ENCODE data around the gene TH.

The TH gene

DNA sequence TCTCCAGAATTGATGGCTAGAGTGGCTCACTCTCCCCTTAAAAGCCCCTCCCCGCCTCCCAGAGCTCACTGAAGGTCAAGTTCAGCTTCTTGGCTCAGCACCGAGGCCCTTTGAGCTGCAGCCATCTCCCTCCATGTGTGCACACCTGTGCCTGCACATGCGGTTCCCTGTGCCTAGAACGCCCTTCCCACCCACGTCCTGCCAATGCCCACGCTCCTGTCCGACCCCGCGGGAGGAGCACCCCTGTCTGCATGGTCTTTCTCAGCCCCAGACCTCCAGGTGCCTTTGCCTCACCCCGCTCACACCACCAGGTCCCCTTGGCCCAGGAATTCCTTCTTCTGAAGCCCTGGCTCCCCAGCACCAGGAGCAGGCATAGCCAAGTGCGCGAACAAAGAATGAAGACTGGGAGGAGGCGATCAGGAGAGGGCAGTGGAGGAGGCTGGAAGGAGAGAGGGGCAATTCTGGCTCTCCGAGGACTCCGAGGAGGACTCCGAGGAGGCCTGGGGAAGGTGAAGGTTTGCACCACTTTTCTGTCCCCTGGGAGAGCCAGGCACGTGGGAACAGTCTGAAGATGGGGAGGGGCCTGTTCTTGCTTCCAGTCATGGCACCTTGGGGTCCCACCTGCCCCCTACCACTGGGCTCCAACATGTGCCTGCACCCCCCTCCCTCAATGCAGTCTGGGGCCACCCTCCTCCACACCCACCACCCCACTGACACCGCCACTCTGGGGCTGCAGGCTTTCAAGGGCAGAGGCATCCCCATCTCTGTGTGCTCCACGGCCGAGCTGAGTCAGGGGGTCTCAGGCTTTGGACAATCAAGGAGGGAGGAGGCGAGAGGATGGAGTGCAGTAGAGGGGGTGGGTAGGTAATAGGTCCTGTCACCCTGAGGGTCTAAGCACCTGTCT is 50.1 kb downstream of the TH start:
- TF ChIP-seq, protein P1, sequence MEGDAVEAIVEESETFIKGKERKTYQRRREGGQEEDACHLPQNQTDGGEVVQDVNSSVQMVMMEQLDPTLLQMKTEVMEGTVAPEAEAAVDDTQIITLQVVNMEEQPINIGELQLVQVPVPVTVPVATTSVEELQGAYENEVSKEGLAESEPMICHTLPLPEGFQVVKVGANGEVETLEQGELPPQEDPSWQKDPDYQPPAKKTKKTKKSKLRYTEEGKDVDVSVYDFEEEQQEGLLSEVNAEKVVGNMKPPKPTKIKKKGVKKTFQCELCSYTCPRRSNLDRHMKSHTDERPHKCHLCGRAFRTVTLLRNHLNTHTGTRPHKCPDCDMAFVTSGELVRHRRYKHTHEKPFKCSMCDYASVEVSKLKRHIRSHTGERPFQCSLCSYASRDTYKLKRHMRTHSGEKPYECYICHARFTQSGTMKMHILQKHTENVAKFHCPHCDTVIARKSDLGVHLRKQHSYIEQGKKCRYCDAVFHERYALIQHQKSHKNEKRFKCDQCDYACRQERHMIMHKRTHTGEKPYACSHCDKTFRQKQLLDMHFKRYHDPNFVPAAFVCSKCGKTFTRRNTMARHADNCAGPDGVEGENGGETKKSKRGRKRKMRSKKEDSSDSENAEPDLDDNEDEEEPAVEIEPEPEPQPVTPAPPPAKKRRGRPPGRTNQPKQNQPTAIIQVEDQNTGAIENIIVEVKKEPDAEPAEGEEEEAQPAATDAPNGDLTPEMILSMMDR (IDR thresholded peaks at IDR 0.05; ENCODE audit: low read depth, low read length, missing control alignments): no peak
- no peak overlapping the region for H3K4me3 ChIP-seq (ENCODE audit: low read depth, low read length)
- DNase-seq (ENCODE audit: low read depth): no peak
- in situ Hi-C loops (cut with HindIII; ENCODE audit: low sequenced_read_pairs): no loop called here

DNA sequence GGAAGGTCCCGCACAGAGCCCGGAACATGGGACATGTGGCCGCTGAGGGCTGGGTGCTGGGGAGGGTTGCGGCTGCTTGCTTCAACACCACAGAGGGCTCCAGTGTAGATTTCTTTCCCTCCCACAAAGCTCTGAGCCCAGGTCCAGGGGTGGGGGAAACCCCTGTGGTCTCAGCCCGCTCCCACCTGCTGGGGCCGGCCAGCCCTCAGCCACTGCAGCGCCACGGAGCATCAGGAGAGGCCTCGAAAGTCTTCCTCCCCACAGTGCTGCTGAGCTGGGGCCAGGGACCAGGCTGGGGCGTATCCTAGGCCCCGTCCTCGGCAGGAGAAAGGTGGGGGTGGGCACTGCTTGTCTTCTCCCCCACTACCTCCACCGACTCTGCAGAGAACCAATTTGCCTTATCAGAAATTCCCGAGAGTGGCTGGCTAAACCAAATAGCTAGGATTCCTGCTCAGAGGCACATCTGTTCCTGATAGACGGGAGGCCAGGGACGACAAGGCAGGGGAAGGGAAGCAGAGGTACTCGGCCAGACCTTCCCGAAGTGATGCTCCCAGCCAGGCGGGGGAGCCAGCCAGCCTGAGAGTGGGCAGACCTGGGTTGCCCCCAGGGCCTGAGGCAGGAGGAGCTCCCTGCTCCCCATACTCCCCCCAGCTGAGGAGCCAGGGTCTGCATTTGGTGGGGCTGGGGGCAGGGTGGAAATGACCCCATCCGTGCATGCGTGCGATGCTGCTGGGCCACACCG is 51.1 kb downstream of the TH start:
- H3K4me3 ChIP-seq (ENCODE audit: low read depth, low read length): no peak overlapping the region
- in situ Hi-C loops (cut with HindIII; ENCODE audit: low sequenced_read_pairs): no loop called here
- TF ChIP-seq, protein P1 (IDR thresholded peaks at IDR 0.05; ENCODE audit: low read depth, low read length, missing control alignments): no peak
- DNase-seq (ENCODE audit: low read depth): no peak

DNA sequence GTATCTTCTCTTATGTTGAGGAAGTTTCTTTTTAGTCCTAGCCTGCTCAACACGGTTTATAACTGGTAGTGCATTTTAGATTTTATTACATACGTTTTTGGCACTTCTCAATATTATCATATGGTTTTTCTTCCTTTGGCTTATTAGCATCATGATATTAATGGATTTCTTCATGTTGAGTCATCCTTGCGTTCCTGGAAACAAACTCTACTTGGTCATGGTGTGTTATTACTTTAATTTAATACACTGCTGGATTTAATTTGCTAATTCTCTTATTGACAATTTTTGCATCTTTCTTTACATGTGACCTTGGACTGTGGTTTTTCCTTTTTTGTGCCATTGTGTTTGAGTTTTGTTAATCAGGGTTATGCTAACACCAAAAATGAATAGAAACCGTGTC is 52.9 kb downstream of the TH start:
- TF ChIP-seq, protein P1 (IDR thresholded peaks at IDR 0.05; ENCODE audit: low read depth, low read length, missing control alignments): no peak
- in situ Hi-C loops (cut with HindIII; ENCODE audit: low sequenced_read_pairs): no loop called here
- H3K4me3 ChIP-seq (ENCODE audit: low read depth, low read length): no peak overlapping the region
- no peak for DNase-seq (ENCODE audit: low read depth)

DNA sequence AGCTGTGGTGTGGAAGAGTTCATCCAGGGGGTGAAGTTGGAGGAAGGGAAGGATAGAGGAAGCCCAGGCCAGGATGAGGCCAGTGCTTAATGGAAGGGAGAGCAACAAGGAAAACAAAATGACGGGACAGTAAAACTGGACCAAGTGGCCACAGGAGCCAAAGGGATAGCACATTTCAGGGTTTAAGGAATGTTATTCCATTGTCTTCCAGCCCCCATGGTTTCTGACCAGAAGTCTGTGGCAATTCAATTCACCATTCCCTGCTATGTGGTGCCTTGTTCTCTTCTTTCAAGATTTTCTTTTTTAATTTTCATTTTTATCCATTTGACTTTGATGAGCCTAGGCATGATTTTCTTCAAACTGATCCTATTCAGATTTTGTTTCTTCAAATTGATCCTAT is 54.9 kb downstream of the TH start:
- DNase-seq (ENCODE audit: low read depth): no peak
- no peak overlapping the region for H3K4me3 ChIP-seq (ENCODE audit: low read depth, low read length)
- TF ChIP-seq, protein P1 (IDR thresholded peaks at IDR 0.05; ENCODE audit: low read depth, low read length, missing control alignments): no peak
- in situ Hi-C loops (cut with HindIII; ENCODE audit: low sequenced_read_pairs): no loop called here

DNA sequence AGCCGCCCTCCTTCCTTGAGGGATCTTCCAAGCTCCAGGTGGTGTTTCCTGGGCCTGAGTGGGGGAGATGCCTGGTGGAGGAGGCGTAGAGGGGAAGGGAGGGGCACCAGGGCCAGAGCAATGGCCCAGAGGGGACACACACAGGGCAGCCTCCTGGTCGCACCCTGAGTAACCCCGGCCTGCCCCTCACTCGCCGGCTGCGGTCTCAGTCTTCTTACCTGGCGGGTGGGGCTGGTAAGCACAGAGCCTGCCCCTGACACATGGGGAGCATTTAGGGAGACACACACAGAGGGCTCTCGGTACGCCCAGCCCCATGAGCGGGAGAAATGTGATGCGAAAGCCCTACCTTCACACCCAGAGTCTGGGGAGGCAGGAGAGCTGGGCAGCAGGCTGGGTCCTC is 56.3 kb downstream of the TH start:
- H3K4me3 ChIP-seq (ENCODE audit: low read depth, low read length): no peak overlapping the region
- TF ChIP-seq, protein P1 (IDR thresholded peaks at IDR 0.05; ENCODE audit: low read depth, low read length, missing control alignments): no peak
- no peak for DNase-seq (ENCODE audit: low read depth)
- in situ Hi-C loops (cut with HindIII; ENCODE audit: low sequenced_read_pairs): no loop called here

DNA sequence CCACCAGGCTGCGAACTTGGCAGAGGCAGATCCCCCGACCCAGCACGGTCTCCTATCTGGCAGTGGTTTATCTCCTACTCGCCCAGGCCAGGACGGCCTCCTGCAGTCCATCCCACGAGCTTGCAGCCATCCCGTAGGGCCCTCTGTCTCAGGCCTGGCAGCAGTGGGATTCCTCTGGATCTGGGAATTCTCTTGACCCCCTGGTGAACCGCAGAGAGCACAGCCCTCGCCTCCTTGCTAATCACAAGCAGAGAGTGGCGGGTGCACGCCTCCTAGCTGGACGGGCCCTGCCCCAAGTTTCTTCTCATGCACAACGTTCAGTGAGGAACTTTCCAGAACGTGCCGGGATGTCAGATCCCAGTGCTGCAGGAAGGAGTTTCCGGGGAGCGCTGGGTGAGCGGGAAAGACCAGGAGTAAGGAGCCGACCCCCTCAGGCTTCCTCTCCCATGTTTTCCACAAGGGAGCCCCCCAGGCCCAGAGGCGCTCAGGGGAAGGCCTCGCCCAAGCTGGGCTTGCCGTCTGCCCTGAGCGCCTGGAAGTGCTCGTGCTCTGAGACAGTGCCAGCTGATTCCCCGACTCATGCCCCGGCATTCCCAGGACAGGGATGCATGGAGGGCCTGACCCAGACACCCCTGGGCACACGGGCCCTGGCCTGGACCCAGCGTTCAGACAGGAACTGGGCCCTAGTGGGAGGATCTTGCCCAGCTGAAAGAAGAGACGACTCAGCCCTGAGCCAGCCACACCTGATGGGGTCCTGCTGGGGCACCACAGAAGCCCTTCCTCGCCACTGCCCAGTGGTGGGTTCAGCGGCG is 57.0 kb downstream of the TH start:
- DNase-seq (ENCODE audit: low read depth): no peak
- TF ChIP-seq, protein P1 (IDR thresholded peaks at IDR 0.05; ENCODE audit: low read depth, low read length, missing control alignments): no peak
- in situ Hi-C loops (cut with HindIII; ENCODE audit: low sequenced_read_pairs): no loop called here
- no peak overlapping the region for H3K4me3 ChIP-seq (ENCODE audit: low read depth, low read length)

All from astrocyte of the cerebellum (primary cell).